Psoas muscle (tissue), 8 donors: Measurements from ENCODE around the gene C11orf42. TPM values are rescaled to one million over a fixed set of nuclear protein-coding genes. Genes with fewer than 3 reads are reported as not detected.
A peak's percentile ranks its signal among the peaks of the same experiment; 100 is the strongest.

Experiments
- ATAC-seq, 4 donors: fragments of 200-7000 bp; cut with Tn5 transposase; one replicate each; pipeline ENCODE4 v1.9.1; 2020; ENCODE audit warnings: moderate library complexity in 3 of 4, mild to moderate bottlenecking in 2 of 4
- DNase-seq, 2 donors: peaks; one replicate each; pipeline ENCODE4 v3.0.0-alpha.2; 2020
- H3K27ac ChIP-seq: fragments of 200-600 bp; one replicate; pipeline ENCODE4 v1.8.0; 2022
- H3K27me3 ChIP-seq, 3 donors: fragments of 200-600 bp in 1 of 3; one replicate each; pipeline versions ENCODE4 v1.6.1 to v1.8.0; 2013 to 2022; ENCODE audit warnings: low read length in 2 of 3, mild to moderate bottlenecking in 2 of 3, moderate library complexity in 1 of 3; ENCODE audit not compliant: insufficient read depth in 3 of 3
- H3K36me3 ChIP-seq, 2 donors: fragments of 200-600 bp in 1 of 2; one replicate each; pipeline versions ENCODE4 v1.6.1 to v1.8.0; 2013 to 2022; ENCODE audit warnings: low read depth in 1 of 2, mild to moderate bottlenecking in 1 of 2, moderate library complexity in 1 of 2; ENCODE audit not compliant: insufficient read depth in 1 of 2
- H3K4me1 ChIP-seq: fragments of 200-600 bp; one replicate; pipeline ENCODE4 v1.8.0; 2022
- H3K4me3 ChIP-seq: fragments of 200-600 bp; one replicate; pipeline ENCODE4 v1.8.0; 2022; ENCODE audit warnings: mild to moderate bottlenecking
- H3K9me3 ChIP-seq: fragments of 200-600 bp; one replicate; pipeline ENCODE4 v1.8.0; 2022
- WGBS, 3 donors: extraction: QIAGEN DNeasy Blood & Tissue Kit; methylation state at CpG; one replicate each; pipeline versions ENCODE4 v1.1.6 to v1.1.7; 2013; 5-methylcytosine and 5-hydroxymethylcytosine counted together
- intact Hi-C, 2 donors: fragments of 100-400 bp; cut with DNase I; formaldehyde crosslinking; loops; one replicate each; pipeline versions ENCODE4 v1.11.0 to v1.14.2; 2022
- polyA plus RNA-seq, 3 donors: library from polyadenylated mRNA; stranded (reverse); fragments of 200-250 nt; gene quantifications; one replicate each; pipeline ENCODE4 v1.2.3, GENCODE V29; 2013
- total RNA-seq, 4 donors: library from RNA; stranded (reverse); fragmentation: NEBNext Ultra II Directional in 2 of 4; extraction: Animal tissue kit (Norgen Biotek cat#: 25700) in 2 of 4; gene quantifications; one replicate each; pipeline versions ENCODE4 v1.2.1 to v1.2.4, GENCODE V29; 2021 to 2023
- TF ChIP-seq, protein P1 (sequence below): fragments of 200-600 bp; IDR thresholded peaks from one replicate; pipeline ENCODE4 v1.8.0; 2022; ENCODE audit warnings: antibody characterized with exemption
- donor health status: healthy with polysubstance abuse.
- donor health status: DM: no; HTN: no; CAD: no; lungs with moderate emphysema.
- donor health status: Bipolar disorder and iron deficiency.
- donor health status: healthy.
- donor health status: DM: yes; HTN: yes; CAD: no.
- donor health status: DM: no; HTN: no; CAD: no.
- donor health status: DM: no; HTN: no; CAD: no.
- donor health status: DM: yes; HTN: yes; CAD: no.

The C11orf42 gene
- total and polyA plus RNA-seq, 7 donors: not detected

DNA sequence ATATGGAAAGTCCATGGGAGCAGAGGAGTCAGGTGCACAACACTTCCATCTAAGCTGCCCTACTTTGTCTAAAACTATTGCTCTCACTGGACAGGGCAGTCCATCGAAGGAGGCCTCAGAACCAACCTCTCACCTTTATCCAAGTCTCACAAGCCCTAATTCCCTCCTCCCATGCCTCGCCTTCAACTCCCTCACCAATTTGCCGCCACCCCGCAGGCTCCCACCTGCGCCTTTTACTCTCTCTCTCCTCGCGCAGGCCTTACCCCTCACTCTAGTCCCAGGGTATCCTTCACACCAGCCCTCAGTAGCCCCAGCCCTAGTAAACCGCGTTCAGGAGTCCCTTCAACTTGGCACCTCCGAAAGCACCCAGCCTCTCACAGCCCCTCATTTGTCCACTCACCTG is 28.6 kb downstream of the C11orf42 start:
- DNase-seq: peak in 1 of 2 donors; percentile 53
- WGBS, 3 donors: 0 to 3% (median 2%) methylated on average over 10 of the region's 10 CpGs
- H3K9me3 ChIP-seq: no peaks in the 10 kb centered on the region
- no peaks in the 10 kb centered on the region for H3K27me3 ChIP-seq
- H3K27ac ChIP-seq: peak overlapping the region; percentile 77
- peaks cover 0 to 3% of the 10 kb centered on the region in 2 donors for H3K36me3 ChIP-seq
- TF ChIP-seq, protein P1, sequence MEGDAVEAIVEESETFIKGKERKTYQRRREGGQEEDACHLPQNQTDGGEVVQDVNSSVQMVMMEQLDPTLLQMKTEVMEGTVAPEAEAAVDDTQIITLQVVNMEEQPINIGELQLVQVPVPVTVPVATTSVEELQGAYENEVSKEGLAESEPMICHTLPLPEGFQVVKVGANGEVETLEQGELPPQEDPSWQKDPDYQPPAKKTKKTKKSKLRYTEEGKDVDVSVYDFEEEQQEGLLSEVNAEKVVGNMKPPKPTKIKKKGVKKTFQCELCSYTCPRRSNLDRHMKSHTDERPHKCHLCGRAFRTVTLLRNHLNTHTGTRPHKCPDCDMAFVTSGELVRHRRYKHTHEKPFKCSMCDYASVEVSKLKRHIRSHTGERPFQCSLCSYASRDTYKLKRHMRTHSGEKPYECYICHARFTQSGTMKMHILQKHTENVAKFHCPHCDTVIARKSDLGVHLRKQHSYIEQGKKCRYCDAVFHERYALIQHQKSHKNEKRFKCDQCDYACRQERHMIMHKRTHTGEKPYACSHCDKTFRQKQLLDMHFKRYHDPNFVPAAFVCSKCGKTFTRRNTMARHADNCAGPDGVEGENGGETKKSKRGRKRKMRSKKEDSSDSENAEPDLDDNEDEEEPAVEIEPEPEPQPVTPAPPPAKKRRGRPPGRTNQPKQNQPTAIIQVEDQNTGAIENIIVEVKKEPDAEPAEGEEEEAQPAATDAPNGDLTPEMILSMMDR: no peak
- ATAC-seq: peak in 1 of 4 donors; percentile 2
- peak overlapping the region; percentile 83 for H3K4me3 ChIP-seq
- H3K4me1 ChIP-seq: peaks cover 19% of the 10 kb centered on the region
- intact Hi-C loops: loop anchor here (10.0 kb wide), 2 partner anchors 241 to 381 kb away; partner anchors contain the start of genes TRIM3 (in 2 of the 2), TAF10 (in 1 of the 2) and TPP1 (in 1 of the 2)

DNA sequence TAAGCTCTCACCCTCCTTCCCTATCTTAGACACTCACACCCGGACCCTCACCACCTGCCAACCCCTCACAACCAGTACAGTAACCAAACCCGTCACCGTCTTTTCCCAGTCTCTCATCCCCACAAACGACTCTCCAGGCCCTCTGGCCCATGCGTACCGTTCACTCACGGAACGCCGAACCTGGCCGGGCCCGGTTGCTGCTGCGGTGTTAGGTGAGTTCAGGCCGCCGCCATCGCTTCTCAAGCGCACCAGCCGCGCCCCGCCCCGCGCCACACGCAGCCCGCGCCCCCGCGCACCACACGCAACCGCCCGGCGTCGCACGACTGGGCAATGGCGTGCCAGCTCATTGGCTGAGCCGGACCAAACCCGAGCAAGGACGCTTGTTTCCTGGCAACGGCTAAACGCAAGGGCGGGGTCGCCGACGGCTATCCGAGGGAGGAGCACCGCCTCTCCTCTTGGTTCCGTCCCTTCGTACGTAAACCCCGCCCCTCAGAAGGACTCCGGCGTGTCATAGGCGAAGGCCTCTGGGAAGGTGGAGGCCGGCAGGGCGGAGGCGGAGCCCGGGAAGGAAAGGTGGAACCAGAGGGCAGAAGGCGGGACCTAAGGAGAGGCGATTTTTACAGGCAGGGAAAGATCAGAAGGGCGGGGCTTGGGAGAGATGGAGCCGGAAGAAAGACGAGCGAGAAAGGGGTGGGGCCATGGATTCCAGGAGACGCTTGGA is 29.2 kb downstream of the C11orf42 start, which contains the start of gene FHIP1B:
FHIP1B (minus strand) TSS at position 250 of the 721 bp plus-strand sequence. CDS start 10,120 bp downstream, outside the sequence.
- H3K4me1 ChIP-seq: peaks cover 19% of the 10 kb centered on the region
- peak within 1 kb of the TSS; percentile 83 for H3K4me3 ChIP-seq
- H3K27ac ChIP-seq: peak within 1 kb of the TSS; percentile 77
- DNase-seq: peak; percentile 100
- H3K36me3 ChIP-seq: peaks cover 0 to 3% of the 10 kb centered on the region in 2 donors
- H3K27me3 ChIP-seq: no peaks in the 10 kb centered on the region
- no peaks in the 10 kb centered on the region for H3K9me3 ChIP-seq
- intact Hi-C loops: loop anchor here (5.0 to 10.0 kb wide), 3 partner anchors 83 to 380 kb away; partner anchors contain the start of genes TRIM3 (in 2 of the 2), TAF10 (in 1 of the 2) and TPP1 (in 1 of the 2)
- TF ChIP-seq, protein P1: no peak
- ATAC-seq: peak; percentile 97 to 99 (median 98)
- 0% methylated on average over 62 of the region's 62 CpGs for WGBS, 3 donors

DNA sequence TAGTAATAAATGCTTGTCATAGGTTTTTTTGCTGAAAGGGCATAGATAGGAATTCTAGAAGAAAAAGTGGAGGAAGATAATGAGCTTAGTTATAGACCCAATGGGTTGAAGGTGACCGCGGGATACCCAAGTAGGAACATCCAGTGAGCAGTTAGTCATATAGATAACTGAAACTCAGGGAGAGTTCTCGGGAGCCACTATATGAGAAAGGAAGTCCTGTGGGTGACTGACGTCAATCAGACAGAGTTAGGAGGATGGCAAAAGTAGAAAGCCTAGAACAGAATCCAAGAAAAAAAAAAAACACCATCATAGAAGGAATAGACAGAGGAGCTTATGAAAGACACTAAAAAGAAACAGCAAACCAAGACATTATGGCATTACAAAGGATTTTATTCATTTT is 31.9 kb downstream of the C11orf42 start:
- Histone ChIP-seq H3K9me3 (no peaks in the 10 kb centered on the region), H3K36me3 (no peaks in the 10 kb centered on the region), H3K4me1 (peaks cover 19% of the 10 kb centered on the region), H3K4me3 (no peak overlapping the region), H3K27ac (no peak overlapping the region), H3K27me3 (no peaks in the 10 kb centered on the region)
- ATAC-seq: no peak
- TF ChIP-seq, protein P1: no peak
- no peak for DNase-seq
- 84 to 85% (median 85%) methylated on average over 4 of the region's 4 CpGs for WGBS, 3 donors
- intact Hi-C loops: loop anchor here (5.0 to 10.0 kb wide), 3 partner anchors 80 to 378 kb away; partner anchors contain the start of genes TRIM3 (in 2 of the 2), TAF10 (in 1 of the 2) and TPP1 (in 1 of the 2)

DNA sequence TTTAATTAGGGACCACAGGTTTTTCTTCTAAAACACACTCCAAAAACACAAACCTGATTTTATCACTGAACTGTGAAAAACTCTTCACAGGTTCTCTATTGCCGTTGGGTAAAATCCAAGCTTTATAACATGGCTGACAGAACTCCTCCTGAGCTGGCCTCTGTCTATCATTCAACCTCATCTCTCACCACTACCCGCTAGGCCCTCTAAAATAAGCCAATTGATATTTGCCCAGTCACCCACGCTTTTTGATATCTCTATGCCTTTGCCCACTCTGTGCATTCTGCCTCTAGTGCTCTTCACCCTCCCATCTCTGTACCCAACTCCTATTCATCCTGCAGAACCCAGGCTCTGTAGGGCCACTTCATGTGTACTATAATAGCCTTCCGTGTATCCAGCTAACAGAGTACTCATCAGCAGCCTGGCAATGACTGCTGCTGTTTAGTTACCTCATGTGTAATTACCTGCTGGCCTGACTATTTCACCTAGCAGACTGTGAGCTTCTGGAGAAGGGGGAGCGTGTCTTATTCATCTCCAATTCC is 32.5 kb downstream of the C11orf42 start:
- Histone ChIP-seq H3K36me3 (no peaks in the 10 kb centered on the region), H3K4me3 (no peak overlapping the region), H3K27ac (no peak overlapping the region), H3K9me3 (no peaks in the 10 kb centered on the region), H3K27me3 (no peaks in the 10 kb centered on the region), H3K4me1 (peaks cover 17% of the 10 kb centered on the region)
- intact Hi-C loops: loop anchor here (5.0 to 10.0 kb wide), 3 partner anchors 79 to 377 kb away; partner anchors contain the start of genes TRIM3 (in 2 of the 2), TAF10 (in 1 of the 2) and TPP1 (in 1 of the 2)
- WGBS, 3 donors: 87 to 89% (median 88%) methylated on average over 5 of the region's 5 CpGs
- DNase-seq (no peak), ATAC-seq (no peak)
- TF ChIP-seq, protein P1: no peak
